A549 (cell line): ENCODE results near the gene IMP4. TPM values are rescaled to one million over a fixed set of nuclear protein-coding genes. Genes with fewer than 3 reads are reported as not detected.

Experiments used
- ATAC-seq, 2 experiments: fragments of 200-7000 bp in 1 of 2; fragments of >200 bp in 1 of 2; cut with Nextera tagmentation in 1 of 2; cut with Tn5 transposase in 1 of 2; 3 replicates each; pipeline versions ENCODE4 v1.8.0 to v1.9.1; 2018 to 2020; ENCODE audit warnings: mild to moderate bottlenecking in 1 of 2, moderate library complexity in 1 of 2
- CTCF ChIA-PET: fragments of 300-600 bp; sonication (Branson Sonifier 250); formaldehyde crosslinking; extraction: SDS; loops from one replicate; lab custom pipeline; 2021; ENCODE audit warnings: antibody characterized with exemption, inconsistent platforms; lab: Yijun Ruan, JAX
- POLR2A ChIA-PET: fragments of 350-600 bp; formaldehyde crosslinking; extraction: SDS; loops from one replicate; lab custom pipeline; 2021; ENCODE audit warnings: antibody characterized with exemption, inconsistent platforms; lab: Yijun Ruan, JAX
- DNase-seq, 2 experiments: peaks; one replicate each; pipeline versions ENCODE4 v3.0.0 to v3.0.0-alpha.2; 2011 to 2016; ENCODE audit warnings: low read depth in 1 of 2, low spot score in 1 of 2
- FAIRE-seq: peaks from 2 replicates; lab custom pipeline; 2011; peaks lifted over from hg19 to GRCh38; lab: Jason Lieb, UNC
- H3K27ac ChIP-seq, 2 experiments: fragments of >200 bp; sonication (Bioruptor Twin); formaldehyde crosslinking; 3 replicates each; pipeline ENCODE4 v1.5.1; 2016 to 2017
- H3K4me1 ChIP-seq: fragments of >200 bp; sonication (Bioruptor Twin); formaldehyde crosslinking; 3 replicates; pipeline ENCODE4 v1.6.1; 2016
- H3K4me2 ChIP-seq: fragments of >200 bp; sonication (Bioruptor Twin); formaldehyde crosslinking; 3 replicates; pipeline ENCODE4 v1.6.1; 2016
- H3K4me3 ChIP-seq: fragments of >200 bp; sonication (Bioruptor Twin); formaldehyde crosslinking; 3 replicates; pipeline ENCODE4 v1.5.1; 2016
- H3K9me3 ChIP-seq: fragments of >200 bp; sonication (Bioruptor Twin); formaldehyde crosslinking; 3 replicates; pipeline ENCODE4 v1.6.1; 2016
- BHLHE40 ChIP-seq: IDR thresholded peaks from 2 replicates; pipeline ENCODE4 v1.6.1; 2012; ENCODE audit warnings: low read depth, low read length, inconsistent platforms
- CBX8 ChIP-seq: fragments of 200-600 bp; sonication (generic); IDR thresholded peaks from 2 replicates; pipeline ENCODE4 v1.6.1; 2016
- CHD4 ChIP-seq: fragments of 200-600 bp; sonication (generic); IDR thresholded peaks from 2 replicates; pipeline ENCODE4 v1.6.1; 2016; ENCODE audit warnings: antibody characterized with exemption, mild to moderate bottlenecking, borderline replicate concordance
- EHF ChIP-seq: fragments of 250-450 bp; sonication (Bioruptor Pico); IDR thresholded peaks from 2 replicates; pipeline ENCODE4 v1.5.0; 2020; ENCODE audit warnings: mild to moderate bottlenecking
- EHMT2 ChIP-seq: fragments of 200-600 bp; sonication (generic); IDR thresholded peaks from 2 replicates; pipeline ENCODE4 v1.6.1; 2016; ENCODE audit warnings: antibody characterized with exemption, low read depth, mild to moderate bottlenecking, moderate library complexity
- EP300 ChIP-seq, 2 experiments: fragments of >200 bp; sonication (Bioruptor Twin); formaldehyde crosslinking; IDR thresholded peaks; 2 replicates in 1 of 2; 3 replicates in 1 of 2; pipeline ENCODE4 v1.6.1; 2016 to 2017
- ESRRA ChIP-seq: fragments of 150-350 bp; IDR thresholded peaks from 2 replicates; pipeline ENCODE4 v1.6.1; 2014; ENCODE audit warnings: mild to moderate bottlenecking, low read length, borderline replicate concordance
- FOSL2 ChIP-seq, 2 experiments: fragments of 450-650 bp in 1 of 2; fragments of >200 bp in 1 of 2; sonication (Bioruptor Twin) in 1 of 2; formaldehyde crosslinking; IDR thresholded peaks; 2 replicates each; pipeline versions ENCODE4 v1.5.0 to v1.6.1; 2016 to 2020; ENCODE audit warnings: mild to moderate bottlenecking in 1 of 2, moderate library complexity in 1 of 2
- HDAC2 ChIP-seq: fragments of 200-600 bp; sonication (generic); IDR thresholded peaks from 2 replicates; pipeline ENCODE4 v1.6.1; 2016
- HEYL ChIP-seq: fragments of 250-450 bp; sonication (Bioruptor Pico); IDR thresholded peaks from 2 replicates; pipeline ENCODE4 v1.8.0; 2021; ENCODE audit warnings: mild to moderate bottlenecking, moderate library complexity
- JUN ChIP-seq, 2 experiments: fragments of >200 bp; sonication (Bioruptor Twin); formaldehyde crosslinking; IDR thresholded peaks; 2 replicates in 1 of 2; 3 replicates in 1 of 2; pipeline ENCODE4 v1.6.1; 2016 to 2017
- JUNB ChIP-seq: fragments of >200 bp; sonication (Bioruptor Twin); formaldehyde crosslinking; IDR thresholded peaks from 2 replicates; pipeline ENCODE4 v1.6.1; 2016
- KDM5A ChIP-seq: fragments of 200-600 bp; sonication (generic); IDR thresholded peaks from 2 replicates; pipeline ENCODE4 v1.6.1; 2016; ENCODE audit warnings: antibody characterized with exemption, mild to moderate bottlenecking
- NFE2L2 ChIP-seq: fragments of 150-350 bp; conservative IDR thresholded peaks from 2 replicates; pipeline ENCODE4 v1.6.1; 2014; ENCODE audit warnings: low read length
- NPAS2 ChIP-seq: fragments of 250-450 bp; sonication (Bioruptor Pico); IDR thresholded peaks from 2 replicates; pipeline ENCODE4 v1.8.0; 2022; ENCODE audit warnings: mild to moderate bottlenecking, moderate library complexity, borderline replicate concordance
- RARB ChIP-seq: fragments of 250-450 bp; sonication (Bioruptor Pico); IDR thresholded peaks from 2 replicates; pipeline ENCODE4 v1.8.0; 2021; ENCODE audit warnings: mild to moderate bottlenecking, moderate library complexity
- RCOR1 ChIP-seq: fragments of 150-350 bp; IDR thresholded peaks from 2 replicates; pipeline ENCODE4 v1.6.1; 2014; ENCODE audit warnings: antibody characterized with exemption, low read length, low read depth
- TP53 ChIP-seq: fragments of 250-450 bp; sonication (Bioruptor Pico); IDR thresholded peaks from 2 replicates; pipeline ENCODE4 v1.5.0; 2021; ENCODE audit warnings: mild to moderate bottlenecking, moderate library complexity
- WGBS: methylation state at CpG from one replicate; pipeline ENCODE4 v1.1.6; 2017; ENCODE audit errors: missing lambda C conversion rate; 5-methylcytosine and 5-hydroxymethylcytosine counted together
- polyA plus RNA-seq, 4 experiments: library from polyadenylated mRNA; depleted of rRNA in 3 of 4; stranded (reverse); fragments of >200 nt; fragmentation: RNase III in 1 of 4; extraction: RNeasy Plus Mini Kit Qiagen cat#74134 plus additional on column Dnase treatment in 1 of 4; gene quantifications; 2 replicates in 3 of 4; 3 replicates in 1 of 4; pipeline ENCODE4 v1.2.3, GENCODE V29; 2011 to 2017
- TF ChIP-seq, protein P1 (sequence below): fragments of 150-350 bp; IDR thresholded peaks from 2 replicates; pipeline ENCODE4 v1.6.1; 2014; ENCODE audit warnings: low read depth, mild to moderate bottlenecking, low read length
- TF ChIP-seq, protein P2 (sequence below): fragments of 250-450 bp; sonication (Bioruptor Pico); IDR thresholded peaks from 2 replicates; pipeline ENCODE4 v1.5.0; 2021; ENCODE audit warnings: mild to moderate bottlenecking, moderate library complexity, borderline replicate concordance
- TF ChIP-seq, protein P3 (sequence below): fragments of >200 bp; sonication (Bioruptor Twin); formaldehyde crosslinking; IDR thresholded peaks from 2 replicates; pipeline ENCODE4 v1.6.1; 2016
- TF ChIP-seq, protein P4 (sequence below): fragments of >200 bp; sonication (Bioruptor Twin); formaldehyde crosslinking; IDR thresholded peaks from 3 replicates; pipeline ENCODE4 v1.5.1; 2016
- TF ChIP-seq, protein P5 (sequence below): IDR thresholded peaks from 2 replicates; pipeline ENCODE4 v1.6.1; 2012
- TF ChIP-seq, protein P6 (sequence below): fragments of 250-450 bp; sonication (Bioruptor Pico); IDR thresholded peaks from 2 replicates; pipeline ENCODE4 v1.5.0; 2020; ENCODE audit warnings: low read depth, mild to moderate bottlenecking, moderate library complexity
- TF ChIP-seq, protein P7 (sequence below): fragments of >200 bp; sonication (Bioruptor Twin); formaldehyde crosslinking; IDR thresholded peaks from 3 replicates; pipeline ENCODE4 v1.6.1; 2016

IMP4 gene
- polyA plus RNA-seq, 2 of the 4 experiments (the other 2 are of a cell fraction), result 113 to 149 TPM

DNA sequence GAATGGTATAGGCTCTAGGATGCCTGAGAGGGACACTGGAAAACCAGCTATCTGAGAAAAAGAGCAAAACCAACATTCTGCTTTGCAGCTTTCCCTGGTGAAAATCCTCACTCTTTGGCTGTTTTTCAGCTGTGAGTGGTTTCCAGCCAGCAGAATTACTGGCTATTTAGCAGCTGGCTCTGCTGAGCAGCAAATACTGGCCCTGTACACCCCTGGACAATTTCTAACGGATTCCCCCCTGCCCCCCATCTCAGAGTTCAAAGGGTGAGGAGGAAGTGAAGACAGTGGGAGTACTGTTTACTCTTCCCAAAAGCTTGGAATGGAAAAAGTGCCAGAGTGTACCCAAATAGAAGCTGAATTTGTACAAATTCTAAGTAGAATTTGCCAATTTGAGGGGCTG, 26.1 kb upstream of the IMP4 start:
- Histone ChIP-seq H3K4me3 (no peak overlapping the region), H3K4me1 (no peaks in the 10 kb centered on the region), H3K9me3 (no peaks in the 10 kb centered on the region), H3K27ac (no peak overlapping the region), H3K4me2 (no peak overlapping the region)
- 20% methylated on average over 1 of the region's 1 CpG for WGBS
- CTCF ChIA-PET, result interaction anchor here (1.3 to 1.7 kb wide), 2 partner anchors 16 to 61 kb away, joined by 4 to 6 read pairs; no protein-coding TSS in a partner anchor
- no peak for ATAC-seq
- no peak for FAIRE-seq
- POLR2A ChIA-PET, result no interaction called here
- no peak for DNase-seq
- TF ChIP-seq EHMT2 (no peak), ESRRA (no peak), TP53 (CRISPR knock-in tag) (no peak), KDM5A (no peak), JUNB (no peak), JUN (IDR thresholded peaks at IDR 0.05) (no peak), EP300 (IDR thresholded peaks at IDR 0.05) (no peak), NFE2L2 (no peak), EHF (CRISPR knock-in tag) (no peak)
- TF ChIP-seq, protein P1, sequence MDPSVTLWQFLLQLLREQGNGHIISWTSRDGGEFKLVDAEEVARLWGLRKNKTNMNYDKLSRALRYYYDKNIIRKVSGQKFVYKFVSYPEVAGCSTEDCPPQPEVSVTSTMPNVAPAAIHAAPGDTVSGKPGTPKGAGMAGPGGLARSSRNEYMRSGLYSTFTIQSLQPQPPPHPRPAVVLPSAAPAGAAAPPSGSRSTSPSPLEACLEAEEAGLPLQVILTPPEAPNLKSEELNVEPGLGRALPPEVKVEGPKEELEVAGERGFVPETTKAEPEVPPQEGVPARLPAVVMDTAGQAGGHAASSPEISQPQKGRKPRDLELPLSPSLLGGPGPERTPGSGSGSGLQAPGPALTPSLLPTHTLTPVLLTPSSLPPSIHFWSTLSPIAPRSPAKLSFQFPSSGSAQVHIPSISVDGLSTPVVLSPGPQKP, result no peak
- TF ChIP-seq, protein P2, sequence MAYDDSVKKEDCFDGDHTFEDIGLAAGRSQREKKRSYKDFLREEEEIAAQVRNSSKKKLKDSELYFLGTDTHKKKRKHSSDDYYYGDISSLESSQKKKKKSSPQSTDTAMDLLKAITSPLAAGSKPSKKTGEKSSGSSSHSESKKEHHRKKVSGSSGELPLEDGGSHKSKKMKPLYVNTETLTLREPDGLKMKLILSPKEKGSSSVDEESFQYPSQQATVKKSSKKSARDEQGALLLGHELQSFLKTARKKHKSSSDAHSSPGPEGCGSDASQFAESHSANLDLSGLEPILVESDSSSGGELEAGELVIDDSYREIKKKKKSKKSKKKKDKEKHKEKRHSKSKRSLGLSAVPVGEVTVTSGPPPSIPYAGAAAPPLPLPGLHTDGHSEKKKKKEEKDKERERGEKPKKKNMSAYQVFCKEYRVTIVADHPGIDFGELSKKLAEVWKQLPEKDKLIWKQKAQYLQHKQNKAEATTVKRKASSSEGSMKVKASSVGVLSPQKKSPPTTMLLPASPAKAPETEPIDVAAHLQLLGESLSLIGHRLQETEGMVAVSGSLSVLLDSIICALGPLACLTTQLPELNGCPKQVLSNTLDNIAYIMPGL, result no peak
- TF ChIP-seq, protein P3, sequence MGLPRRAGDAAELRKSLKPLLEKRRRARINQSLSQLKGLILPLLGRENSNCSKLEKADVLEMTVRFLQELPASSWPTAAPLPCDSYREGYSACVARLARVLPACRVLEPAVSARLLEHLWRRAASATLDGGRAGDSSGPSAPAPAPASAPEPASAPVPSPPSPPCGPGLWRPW, result no peak
- TF ChIP-seq, protein P4, sequence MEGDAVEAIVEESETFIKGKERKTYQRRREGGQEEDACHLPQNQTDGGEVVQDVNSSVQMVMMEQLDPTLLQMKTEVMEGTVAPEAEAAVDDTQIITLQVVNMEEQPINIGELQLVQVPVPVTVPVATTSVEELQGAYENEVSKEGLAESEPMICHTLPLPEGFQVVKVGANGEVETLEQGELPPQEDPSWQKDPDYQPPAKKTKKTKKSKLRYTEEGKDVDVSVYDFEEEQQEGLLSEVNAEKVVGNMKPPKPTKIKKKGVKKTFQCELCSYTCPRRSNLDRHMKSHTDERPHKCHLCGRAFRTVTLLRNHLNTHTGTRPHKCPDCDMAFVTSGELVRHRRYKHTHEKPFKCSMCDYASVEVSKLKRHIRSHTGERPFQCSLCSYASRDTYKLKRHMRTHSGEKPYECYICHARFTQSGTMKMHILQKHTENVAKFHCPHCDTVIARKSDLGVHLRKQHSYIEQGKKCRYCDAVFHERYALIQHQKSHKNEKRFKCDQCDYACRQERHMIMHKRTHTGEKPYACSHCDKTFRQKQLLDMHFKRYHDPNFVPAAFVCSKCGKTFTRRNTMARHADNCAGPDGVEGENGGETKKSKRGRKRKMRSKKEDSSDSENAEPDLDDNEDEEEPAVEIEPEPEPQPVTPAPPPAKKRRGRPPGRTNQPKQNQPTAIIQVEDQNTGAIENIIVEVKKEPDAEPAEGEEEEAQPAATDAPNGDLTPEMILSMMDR, result no peak
- TF ChIP-seq, all 56 proteins: peak for 0

DNA sequence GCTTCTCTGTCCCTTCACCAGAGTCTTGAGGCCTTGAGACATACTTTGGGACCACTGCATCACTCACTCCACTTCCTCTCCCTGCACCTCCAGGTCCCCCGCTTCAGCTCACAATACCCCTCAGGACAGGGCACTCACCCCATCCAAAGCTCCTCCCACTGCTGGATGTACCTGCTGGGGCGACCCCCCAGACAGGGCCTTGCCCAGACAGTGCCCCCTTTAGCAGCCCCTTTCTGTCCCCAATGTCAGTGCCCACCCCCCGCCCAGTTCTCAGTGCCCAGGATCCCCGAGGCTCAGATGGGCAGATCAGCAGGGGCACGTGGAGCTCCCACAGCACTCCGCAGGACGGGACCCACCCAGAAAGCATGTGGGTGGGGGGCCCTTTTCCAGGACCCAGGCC, 23.8 kb upstream of the IMP4 start:
- Histone ChIP-seq H3K4me2 (no peak overlapping the region), H3K27ac (no peak overlapping the region), H3K4me1 (no peaks in the 10 kb centered on the region), H3K4me3 (no peak overlapping the region), H3K9me3 (no peaks in the 10 kb centered on the region)
- ATAC-seq (no peak), FAIRE-seq (no peak), DNase-seq (no peak)
- ChIA-PET CTCF (interaction anchor here (0.8 to 2.1 kb wide), 4 partner anchors 12 to 163 kb away, joined by 3 to 9 read pairs (median 6); partner anchors contain the start of genes MZT2B and SMPD4), POLR2A (no interaction called here)
- TF ChIP-seq, protein P5, sequence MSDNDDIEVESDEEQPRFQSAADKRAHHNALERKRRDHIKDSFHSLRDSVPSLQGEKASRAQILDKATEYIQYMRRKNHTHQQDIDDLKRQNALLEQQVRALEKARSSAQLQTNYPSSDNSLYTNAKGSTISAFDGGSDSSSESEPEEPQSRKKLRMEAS, result no peak
- TF ChIP-seq HEYL (CRISPR knock-in tag), result no peak
- TF ChIP-seq RARB (CRISPR knock-in tag), result no peak
- TF ChIP-seq RCOR1, result no peak
- no peak for TF ChIP-seq FOSL2 (IDR thresholded peaks at IDR 0.05)
- TF ChIP-seq FOSL2 (CRISPR knock-in tag; IDR thresholded peaks at IDR 0.05), result no peak
- no peak for TF ChIP-seq NPAS2 (CRISPR knock-in tag)
- TF ChIP-seq, protein P6, sequence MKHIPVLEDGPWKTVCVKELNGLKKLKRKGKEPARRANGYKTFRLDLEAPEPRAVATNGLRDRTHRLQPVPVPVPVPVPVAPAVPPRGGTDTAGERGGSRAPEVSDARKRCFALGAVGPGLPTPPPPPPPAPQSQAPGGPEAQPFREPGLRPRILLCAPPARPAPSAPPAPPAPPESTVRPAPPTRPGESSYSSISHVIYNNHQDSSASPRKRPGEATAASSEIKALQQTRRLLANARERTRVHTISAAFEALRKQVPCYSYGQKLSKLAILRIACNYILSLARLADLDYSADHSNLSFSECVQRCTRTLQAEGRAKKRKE (CRISPR knock-in tag), result no peak
- no peak for TF ChIP-seq KDM5A
- TF ChIP-seq CBX8, result no peak
- TF ChIP-seq HDAC2, result no peak
- no peak for TF ChIP-seq BHLHE40
- TF ChIP-seq, protein P7, sequence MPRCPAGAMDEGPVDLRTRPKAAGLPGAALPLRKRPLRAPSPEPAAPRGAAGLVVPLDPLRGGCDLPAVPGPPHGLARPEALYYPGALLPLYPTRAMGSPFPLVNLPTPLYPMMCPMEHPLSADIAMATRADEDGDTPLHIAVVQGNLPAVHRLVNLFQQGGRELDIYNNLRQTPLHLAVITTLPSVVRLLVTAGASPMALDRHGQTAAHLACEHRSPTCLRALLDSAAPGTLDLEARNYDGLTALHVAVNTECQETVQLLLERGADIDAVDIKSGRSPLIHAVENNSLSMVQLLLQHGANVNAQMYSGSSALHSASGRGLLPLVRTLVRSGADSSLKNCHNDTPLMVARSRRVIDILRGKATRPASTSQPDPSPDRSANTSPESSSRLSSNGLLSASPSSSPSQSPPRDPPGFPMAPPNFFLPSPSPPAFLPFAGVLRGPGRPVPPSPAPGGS, result no peak
- TF ChIP-seq CHD4, result no peak
- WGBS, result 50% methylated on average over 2 of the region's 7 CpGs
